SK-N-SH (cell line): ENCODE measurements around the gene UGT1A7. TPM values are rescaled to one million over a fixed set of nuclear protein-coding genes. Genes with fewer than 3 reads are reported as not detected.

Experiments used
- CTCF ChIA-PET: fragments of 300-600, 350-600 bp; formaldehyde crosslinking; extraction: SDS; loops from one replicate; lab custom pipeline; 2021; lab: Yijun Ruan, JAX
- POLR2A ChIA-PET: fragments of 350-600 bp; sonication (Branson Sonifier 250); formaldehyde crosslinking; extraction: SDS; loops from one replicate; lab custom pipeline; 2020; ENCODE audit warnings: antibody characterized with exemption, inconsistent platforms; lab: Yijun Ruan, JAX
- DNase-seq: peaks from one replicate; pipeline ENCODE4 v3.0.0; 2012
- H2AFZ ChIP-seq: fragments of 200-600 bp; sonication (generic); 2 replicates; pipeline ENCODE4 v1.8.1; 2016; ENCODE audit warnings: antibody characterized with exemption, mild to moderate bottlenecking, low read depth
- H3F3A ChIP-seq: fragments of 200-600 bp; sonication (generic); replicated peaks from 2 replicates; pipeline ENCODE3; 2016; ENCODE audit warnings: antibody characterized with exemption, mild to moderate bottlenecking; ENCODE audit not compliant: insufficient read depth
- H3K27ac ChIP-seq, 2 experiments: fragments of 200-500 bp in 1 of 2; fragments of 200-600 bp in 1 of 2; sonication (Bioruptor generic) in 1 of 2; sonication (generic), shearing (Covaris generic) in 1 of 2; 2 replicates each; pipeline versions ENCODE4 v1.5.1 to v1.6.1; 2014 to 2016; ENCODE audit warnings: low read depth in 2 of 2, inconsistent platforms in 1 of 2, low read length in 1 of 2, mild to moderate bottlenecking in 1 of 2, mixed read lengths in 1 of 2
- H3K27me3 ChIP-seq: fragments of 200-600 bp; sonication (generic), shearing (Covaris generic); 2 replicates; pipeline ENCODE4 v1.6.1; 2016; ENCODE audit warnings: mixed run types; ENCODE audit not compliant: insufficient read depth
- H3K36me3 ChIP-seq, 2 experiments: fragments of 200-500 bp in 1 of 2; fragments of 200-600 bp in 1 of 2; sonication (Bioruptor generic) in 1 of 2; sonication (generic) in 1 of 2; replicated peaks in 1 of 2; 2 replicates each; pipeline versions ENCODE3 to v1.5.1; 2014 to 2016; ENCODE audit warnings: low read length in 1 of 2, mild to moderate bottlenecking in 1 of 2; ENCODE audit not compliant: insufficient read depth in 2 of 2, control insufficient read depth in 1 of 2
- H3K4me1 ChIP-seq, 2 experiments: fragments of 200-500 bp in 1 of 2; fragments of 200-600 bp in 1 of 2; sonication (Bioruptor generic) in 1 of 2; sonication (generic), shearing (Covaris generic) in 1 of 2; 2 replicates each; pipeline versions ENCODE4 v1.5.1 to v1.6.1; 2014 to 2016; ENCODE audit warnings: low read depth in 1 of 2, low read length in 1 of 2, mixed run types in 1 of 2; ENCODE audit not compliant: insufficient read depth in 2 of 2, control insufficient read depth in 1 of 2
- H3K4me2 ChIP-seq: fragments of 200-600 bp; sonication (generic), shearing (Covaris generic); 2 replicates; pipeline ENCODE4 v1.6.1; 2017; ENCODE audit warnings: mixed run types
- H3K4me3 ChIP-seq, 2 experiments: fragments of 200-500 bp in 1 of 2; fragments of 200-600 bp in 1 of 2; sonication (Bioruptor generic) in 1 of 2; sonication (generic), shearing (Covaris generic) in 1 of 2; 2 replicates each; pipeline versions ENCODE4 v1.5.1 to v1.8.1; 2014 to 2016; ENCODE audit warnings: low read depth in 2 of 2, inconsistent platforms in 1 of 2, low read length in 1 of 2, mild to moderate bottlenecking in 1 of 2, mixed read lengths in 1 of 2, moderate library complexity in 1 of 2
- H3K79me2 ChIP-seq: fragments of 200-600 bp; sonication (generic); 2 replicates; pipeline ENCODE4 v1.8.1; 2017; ENCODE audit warnings: mild to moderate bottlenecking; ENCODE audit not compliant: insufficient read depth
- H3K9ac ChIP-seq: fragments of 200-600 bp; sonication (generic); 2 replicates; pipeline ENCODE4 v1.6.1; 2017; ENCODE audit warnings: mixed run types
- H3K9me2 ChIP-seq: fragments of 200-600 bp; sonication (generic); 2 replicates; pipeline ENCODE4 v1.6.1; 2017; ENCODE audit warnings: mixed run types
- H3K9me3 ChIP-seq: fragments of 200-600 bp; sonication (generic); 2 replicates; pipeline ENCODE4 v1.6.1; 2017; ENCODE audit warnings: mixed run types, mild to moderate bottlenecking, moderate library complexity
- H4K20me1 ChIP-seq: fragments of 200-600 bp; sonication (generic); 2 replicates; pipeline ENCODE4 v1.6.1; 2017; ENCODE audit warnings: mild to moderate bottlenecking, mixed run types; ENCODE audit not compliant: insufficient read depth
- ELF1 ChIP-seq: IDR thresholded peaks from 2 replicates; pipeline ENCODE4 v1.4.0; 2012
- EP300 ChIP-seq, 2 experiments: IDR thresholded peaks; 2 replicates each; pipeline versions ENCODE4 v1.4.0 to v1.6.1; 2012; ENCODE audit warnings: borderline replicate concordance in 1 of 2, low read depth in 1 of 2, low read length in 1 of 2
- FOXJ3 ChIP-seq: sonication (generic); formaldehyde crosslinking; IDR thresholded peaks from 2 replicates; pipeline ENCODE4 v1.5.1; 2020; ENCODE audit warnings: mild to moderate bottlenecking, missing genetic modification reagents
- JUND ChIP-seq: IDR thresholded peaks from 2 replicates; pipeline ENCODE4 v1.4.0; 2012
- MEF2A ChIP-seq: IDR thresholded peaks from 2 replicates; pipeline ENCODE4 v1.4.0; 2012; ENCODE audit warnings: low read depth, borderline replicate concordance
- POLR2AphosphoS5 ChIP-seq: IDR thresholded peaks from 2 replicates; pipeline ENCODE4 v1.6.1; 2012; ENCODE audit warnings: low read depth, low read length
- RAD21 ChIP-seq: IDR thresholded peaks from 2 replicates; pipeline ENCODE4 v1.6.1; 2012; ENCODE audit warnings: mild to moderate bottlenecking, low read length
- RCOR1 ChIP-seq: fragments of 150-350 bp; IDR thresholded peaks from 2 replicates; pipeline ENCODE4 v1.6.1; 2017; ENCODE audit warnings: antibody characterized with exemption, low read length
- REST ChIP-seq: IDR thresholded peaks from 2 replicates; pipeline ENCODE4 v1.6.1; 2012; ENCODE audit warnings: mild to moderate bottlenecking, low read depth, low read length, moderate library complexity
- SIN3A ChIP-seq: IDR thresholded peaks from 2 replicates; pipeline ENCODE4 v1.6.1; 2012; ENCODE audit warnings: low read depth, mild to moderate bottlenecking, low read length, moderate library complexity, borderline replicate concordance
- SMC3 ChIP-seq: IDR thresholded peaks from 2 replicates; pipeline ENCODE4 v1.6.1; 2012; ENCODE audit warnings: low read depth, low read length, improper control_type of control experiment
- TAF1 ChIP-seq: IDR thresholded peaks from 2 replicates; pipeline ENCODE4 v1.6.1; 2012; ENCODE audit warnings: low read depth, mild to moderate bottlenecking, low read length, moderate library complexity, borderline replicate concordance
- YY1 ChIP-seq: IDR thresholded peaks from 2 replicates; pipeline ENCODE4 v1.4.0; 2012; ENCODE audit warnings: low read depth, mild to moderate bottlenecking
- ZBTB33 ChIP-seq: IDR thresholded peaks from 2 replicates; pipeline ENCODE4 v1.4.0; 2012; ENCODE audit warnings: low read depth, borderline replicate concordance
- WGBS: methylation state at CpG from one replicate; pipeline ENCODE4 v1.1.6; 2017; ENCODE audit warnings: low lambda C conversion rate; 5-methylcytosine and 5-hydroxymethylcytosine counted together
- polyA plus RNA-seq, 3 experiments: library from polyadenylated mRNA; depleted of rRNA; stranded (reverse); fragments of >200 nt; gene quantifications; 2 replicates each; pipeline ENCODE4 v1.2.3, GENCODE V29; 2012
- TF ChIP-seq, protein P1 (sequence below): IDR thresholded peaks from 2 replicates; pipeline ENCODE4 v1.4.0; 2012; ENCODE audit warnings: low read depth, borderline replicate concordance
- TF ChIP-seq, protein P2 (sequence below): fragments of 150-350 bp; IDR thresholded peaks from 2 replicates; pipeline ENCODE4 v1.6.1; 2016; ENCODE audit warnings: mild to moderate bottlenecking, low read depth, low read length
- TF ChIP-seq, protein P3 (sequence below): IDR thresholded peaks from 2 replicates; pipeline ENCODE4; 2012

The UGT1A7 gene
- polyA plus RNA-seq, 1 of the 3 experiments (the other 2 are of a cell fraction): not detected

- TF ChIP-seq REST (no peak), MEF2A (no peak), FOXJ3 (no peak)
- TF ChIP-seq, all 33 proteins: peak for 0
Measured at GRCh38 chr2:233816771-233817170, 135.1 kb downstream of the UGT1A7 start (continued).

- no peaks in the 10 kb centered on the region for H3K9me2 ChIP-seq
- no peak for TF ChIP-seq SIN3A
- no peak for TF ChIP-seq ELF1
- no peak for TF ChIP-seq SMC3
- no peak for TF ChIP-seq EP300 (IDR thresholded peaks at IDR 0.05; ENCODE audit: borderline replicate concordance in 1 of 2, low read depth in 1 of 2, low read length in 1 of 2)
- TF ChIP-seq, protein P1, sequence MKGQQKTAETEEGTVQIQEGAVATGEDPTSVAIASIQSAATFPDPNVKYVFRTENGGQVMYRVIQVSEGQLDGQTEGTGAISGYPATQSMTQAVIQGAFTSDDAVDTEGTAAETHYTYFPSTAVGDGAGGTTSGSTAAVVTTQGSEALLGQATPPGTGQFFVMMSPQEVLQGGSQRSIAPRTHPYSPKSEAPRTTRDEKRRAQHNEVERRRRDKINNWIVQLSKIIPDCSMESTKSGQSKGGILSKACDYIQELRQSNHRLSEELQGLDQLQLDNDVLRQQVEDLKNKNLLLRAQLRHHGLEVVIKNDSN: no peak
- TF ChIP-seq, protein P2, sequence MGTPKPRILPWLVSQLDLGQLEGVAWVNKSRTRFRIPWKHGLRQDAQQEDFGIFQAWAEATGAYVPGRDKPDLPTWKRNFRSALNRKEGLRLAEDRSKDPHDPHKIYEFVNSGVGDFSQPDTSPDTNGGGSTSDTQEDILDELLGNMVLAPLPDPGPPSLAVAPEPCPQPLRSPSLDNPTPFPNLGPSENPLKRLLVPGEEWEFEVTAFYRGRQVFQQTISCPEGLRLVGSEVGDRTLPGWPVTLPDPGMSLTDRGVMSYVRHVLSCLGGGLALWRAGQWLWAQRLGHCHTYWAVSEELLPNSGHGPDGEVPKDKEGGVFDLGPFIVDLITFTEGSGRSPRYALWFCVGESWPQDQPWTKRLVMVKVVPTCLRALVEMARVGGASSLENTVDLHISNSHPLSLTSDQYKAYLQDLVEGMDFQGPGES: no peak
- TF ChIP-seq, protein P3, sequence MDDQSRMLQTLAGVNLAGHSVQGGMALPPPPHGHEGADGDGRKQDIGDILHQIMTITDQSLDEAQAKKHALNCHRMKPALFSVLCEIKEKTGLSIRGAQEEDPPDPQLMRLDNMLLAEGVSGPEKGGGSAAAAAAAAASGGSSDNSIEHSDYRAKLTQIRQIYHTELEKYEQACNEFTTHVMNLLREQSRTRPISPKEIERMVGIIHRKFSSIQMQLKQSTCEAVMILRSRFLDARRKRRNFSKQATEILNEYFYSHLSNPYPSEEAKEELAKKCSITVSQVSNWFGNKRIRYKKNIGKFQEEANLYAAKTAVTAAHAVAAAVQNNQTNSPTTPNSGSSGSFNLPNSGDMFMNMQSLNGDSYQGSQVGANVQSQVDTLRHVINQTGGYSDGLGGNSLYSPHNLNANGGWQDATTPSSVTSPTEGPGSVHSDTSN: no peak
- no peak for TF ChIP-seq POLR2AphosphoS5
- TF ChIP-seq ZBTB33: no peak
- no peak for TF ChIP-seq TAF1
- TF ChIP-seq YY1: no peak
- TF ChIP-seq RCOR1: no peak
- TF ChIP-seq RAD21: no peak
- no peak for TF ChIP-seq JUND
- no peak for TF ChIP-seq MEF2A
- H3K4me1 ChIP-seq: peaks cover 0 to 3% of the 10 kb centered on the region in 2 experiments; a peak in 1 of 4 replicates
- H3K36me3 ChIP-seq: no peaks in the 10 kb centered on the region
- H3K9me3 ChIP-seq: no peaks in the 10 kb centered on the region
- no peak overlapping the region for H3K4me2 ChIP-seq
- no peak for DNase-seq
- no peaks in the 10 kb centered on the region for H3F3A ChIP-seq
- no peak overlapping the region for H3K4me3 ChIP-seq
- H4K20me1 ChIP-seq: no peaks in the 10 kb centered on the region
- CTCF ChIA-PET: interaction anchor here (1.5 kb wide), 1 partner anchor 15 kb away, joined by 5 read pairs; no protein-coding TSS in a partner anchor
- H3K27ac ChIP-seq: no peak overlapping the region
- H3K79me2 ChIP-seq: no peaks in the 10 kb centered on the region
- WGBS: 87% methylated on average over 3 of the region's 3 CpGs
- no peak overlapping the region for H3K9ac ChIP-seq
- POLR2A ChIA-PET: no interaction called here
- H2AFZ ChIP-seq: no peak overlapping the region
- H3K27me3 ChIP-seq: no peaks in the 10 kb centered on the region
Measured at GRCh38 chr2:233817361-233817911, 135.7 kb downstream of the UGT1A7 start.
